ENCODE measurements around the gene CAPN3. TPM values are rescaled to one million over a fixed set of nuclear protein-coding genes. Genes with fewer than 3 reads are reported as not detected.

The CAPN3 gene
- total RNA-seq, 1 experiment from 2014 or later = not detected

DNA sequence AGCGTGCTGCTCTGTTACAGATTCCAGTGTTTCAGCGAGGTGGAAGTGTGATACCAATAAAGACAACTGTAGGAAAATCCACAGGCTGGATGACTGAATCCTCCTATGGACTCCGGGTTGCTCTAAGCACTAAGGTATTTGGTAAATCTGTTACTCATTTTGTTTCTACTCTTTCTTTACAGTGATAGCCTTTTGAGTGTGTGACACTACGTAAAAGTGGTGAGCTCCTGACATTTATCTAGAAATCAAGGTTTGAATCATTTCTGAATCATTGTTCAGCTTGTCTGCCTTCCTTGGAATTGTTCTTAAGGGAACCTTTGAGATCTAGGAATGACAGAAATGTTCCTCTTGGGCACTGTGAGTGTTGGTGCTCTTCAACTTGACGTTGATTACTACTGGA, 11.2 kb upstream of the CAPN3 start:
- no peak for DNase-seq
- H3K4me3 ChIP-seq = no peak overlapping the region
- no peaks in the 10 kb centered on the region for H3K27me3 ChIP-seq
- no peaks in the 10 kb centered on the region for H3K9me3 ChIP-seq
- H3K36me3 ChIP-seq = no peaks in the 10 kb centered on the region

DNA sequence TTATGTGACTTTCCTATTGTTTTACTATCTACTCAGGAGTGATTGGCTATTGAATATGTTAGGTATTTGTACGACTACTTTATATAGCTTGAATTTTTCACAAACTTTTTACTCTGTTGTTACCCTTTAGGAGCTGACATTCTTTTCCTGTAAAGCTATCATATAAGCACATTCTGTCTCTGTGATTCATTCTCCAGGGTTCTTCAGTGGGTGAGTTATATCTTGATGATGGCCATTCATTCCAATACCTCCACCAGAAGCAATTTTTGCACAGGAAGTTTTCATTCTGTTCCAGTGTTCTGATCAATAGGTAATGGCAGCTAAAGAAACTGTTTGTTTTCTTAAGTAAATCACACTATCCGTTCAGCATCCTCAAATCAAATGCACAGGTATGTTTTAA, 10.1 kb upstream of the CAPN3 start:
- Histone ChIP-seq H3K9me3 (no peaks in the 10 kb centered on the region), H3K36me3 (no peaks in the 10 kb centered on the region), H3K27me3 (no peaks in the 10 kb centered on the region), H3K4me3 (no peak overlapping the region)
- DNase-seq = no peak

DNA sequence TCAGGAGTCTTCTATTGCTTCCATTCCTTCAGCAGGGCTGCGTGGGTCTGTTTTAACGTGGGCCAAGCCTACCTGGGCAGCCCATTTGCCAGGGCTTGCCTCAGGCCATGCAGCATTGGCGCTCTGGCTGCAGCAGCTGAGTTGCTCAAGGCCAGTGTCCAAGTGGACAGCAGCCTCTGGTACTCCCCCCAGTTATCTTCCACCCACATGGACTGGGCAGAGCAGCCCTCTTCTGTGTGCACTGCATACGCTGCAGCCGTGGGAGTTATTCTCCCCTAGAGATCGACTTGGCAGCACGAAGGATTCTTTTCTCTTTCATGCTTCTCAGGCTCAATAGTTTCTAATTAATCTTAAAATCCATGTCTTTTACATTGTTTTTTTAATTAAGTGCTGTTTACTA, 6.9 kb upstream of the CAPN3 start:
- no peak for DNase-seq

DNA sequence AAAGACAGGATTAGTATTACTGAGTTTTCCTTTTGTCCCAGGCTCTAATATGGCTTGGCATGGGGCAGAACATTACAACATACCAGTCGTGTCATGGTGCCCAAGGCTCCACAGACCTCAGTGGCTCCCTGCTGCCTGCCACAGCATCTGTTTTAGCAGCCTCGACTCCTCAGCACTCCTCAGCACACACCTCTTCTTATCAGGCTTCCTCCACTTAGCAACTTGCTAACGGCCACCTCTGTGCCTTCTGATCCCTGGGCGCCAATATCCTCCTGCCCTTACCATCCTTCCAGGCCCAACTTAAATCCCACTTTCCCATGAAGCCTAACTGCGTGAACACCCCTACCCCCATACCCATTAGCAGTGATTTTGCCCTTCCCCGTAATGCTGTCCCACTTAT, 6.2 kb upstream of the CAPN3 start:
- Histone ChIP-seq H3K36me3 (no peaks in the 10 kb centered on the region), H3K27me3 (no peaks in the 10 kb centered on the region), H3K4me3 (no peak overlapping the region), H3K9me3 (no peaks in the 10 kb centered on the region)
- no peak for DNase-seq

More for the DNA sequence above, 6.9 kb upstream of the CAPN3 start:
- H3K4me3 ChIP-seq = no peak overlapping the region
- no peaks in the 10 kb centered on the region for H3K9me3 ChIP-seq
- no peaks in the 10 kb centered on the region for H3K36me3 ChIP-seq
- no peaks in the 10 kb centered on the region for H3K27me3 ChIP-seq

DNA sequence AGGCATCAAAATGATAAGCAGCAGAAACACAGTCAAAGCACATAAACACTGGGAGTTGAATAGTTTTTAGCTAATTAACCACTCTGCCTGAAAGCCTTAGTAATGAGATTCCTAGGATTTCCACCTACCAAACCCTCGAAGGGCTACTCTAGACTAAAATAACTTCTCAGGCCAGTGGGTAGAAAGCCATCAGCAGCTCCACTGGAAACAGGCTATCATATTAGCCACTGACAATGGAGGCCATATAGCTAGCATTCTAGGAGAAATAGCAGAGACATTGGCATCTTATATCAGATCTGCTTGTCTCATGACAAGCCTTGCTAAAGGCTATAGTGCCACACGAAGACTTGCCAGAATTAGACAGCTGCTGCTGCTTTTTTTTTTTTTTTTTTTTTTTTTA, 4.5 kb upstream of the CAPN3 start:
- Histone ChIP-seq H3K36me3 (no peaks in the 10 kb centered on the region), H3K27me3 (no peaks in the 10 kb centered on the region), H3K9me3 (no peaks in the 10 kb centered on the region), H3K4me3 (no peak overlapping the region)
- DNase-seq = no peak

DNA sequence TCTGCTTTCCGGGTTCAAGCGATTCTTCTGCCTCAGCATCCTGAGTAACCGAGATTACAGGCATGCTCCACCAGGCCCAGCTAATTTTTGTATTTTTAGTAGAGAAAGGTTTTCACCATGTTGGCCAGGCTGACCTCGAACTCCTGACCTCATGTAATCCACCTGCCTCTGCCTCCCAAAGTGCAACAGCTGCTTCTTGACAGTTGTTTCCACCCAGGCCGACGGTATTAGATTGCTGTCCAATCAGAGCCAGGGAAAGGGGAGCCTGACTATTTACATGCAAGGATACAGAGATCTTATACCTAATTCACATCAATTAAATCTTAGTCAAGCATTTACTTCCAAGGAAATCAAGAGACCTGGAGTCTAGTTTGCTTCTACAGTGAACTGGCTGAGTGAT, 4.0 kb upstream of the CAPN3 start:
- Histone ChIP-seq H3K27me3 (no peaks in the 10 kb centered on the region), H3K4me3 (no peak overlapping the region), H3K9me3 (no peaks in the 10 kb centered on the region), H3K36me3 (no peaks in the 10 kb centered on the region)
- DNase-seq = no peak

DNA sequence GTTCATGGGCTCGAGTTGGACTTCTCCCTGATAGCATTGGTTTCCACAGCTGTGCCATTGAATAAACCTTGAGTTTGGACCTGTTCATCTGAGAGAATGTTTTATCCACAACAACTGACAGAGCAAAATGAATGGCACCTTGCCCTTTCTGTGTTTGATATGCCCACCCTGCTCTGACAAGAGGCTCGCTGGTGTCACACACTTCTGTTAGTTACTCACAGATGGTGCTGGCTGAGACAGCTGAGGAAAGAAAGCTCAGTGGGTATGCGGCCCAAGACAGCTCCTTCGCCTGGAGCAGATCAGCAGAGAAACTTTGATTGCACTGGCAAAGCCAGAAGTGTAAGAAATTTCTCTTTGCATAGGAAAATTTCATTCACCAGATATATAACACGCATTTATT, 2.5 kb upstream of the CAPN3 start:
- no peak for DNase-seq
- H3K27me3 ChIP-seq = no peaks in the 10 kb centered on the region
- H3K4me3 ChIP-seq = no peak overlapping the region
- H3K9me3 ChIP-seq = no peaks in the 10 kb centered on the region
- H3K36me3 ChIP-seq = no peaks in the 10 kb centered on the region

DNA sequence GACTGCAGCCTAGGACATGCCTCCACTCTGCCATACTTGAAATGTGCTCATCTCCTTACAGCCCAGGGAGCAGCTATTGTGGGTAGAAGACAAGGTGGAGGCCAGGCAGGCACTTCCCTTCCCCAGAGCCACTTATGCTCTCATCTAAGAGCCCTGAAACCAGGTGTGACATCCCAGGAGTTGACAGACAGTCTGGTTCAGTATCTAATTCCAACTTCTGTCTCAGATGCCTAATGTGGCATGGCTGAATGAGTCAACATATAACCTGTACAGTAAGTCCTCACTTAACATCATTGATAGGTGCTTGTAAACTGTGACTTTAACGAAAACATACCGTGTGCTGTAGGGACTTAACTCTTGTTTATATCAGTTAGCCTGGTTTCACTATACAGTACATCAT, 1.2 kb upstream of the CAPN3 start:
- no peaks in the 10 kb centered on the region for H3K36me3 ChIP-seq
- DNase-seq = no peak
- H3K9me3 ChIP-seq = no peaks in the 10 kb centered on the region
- no peaks in the 10 kb centered on the region for H3K27me3 ChIP-seq
- no peak overlapping the region for H3K4me3 ChIP-seq

DNA sequence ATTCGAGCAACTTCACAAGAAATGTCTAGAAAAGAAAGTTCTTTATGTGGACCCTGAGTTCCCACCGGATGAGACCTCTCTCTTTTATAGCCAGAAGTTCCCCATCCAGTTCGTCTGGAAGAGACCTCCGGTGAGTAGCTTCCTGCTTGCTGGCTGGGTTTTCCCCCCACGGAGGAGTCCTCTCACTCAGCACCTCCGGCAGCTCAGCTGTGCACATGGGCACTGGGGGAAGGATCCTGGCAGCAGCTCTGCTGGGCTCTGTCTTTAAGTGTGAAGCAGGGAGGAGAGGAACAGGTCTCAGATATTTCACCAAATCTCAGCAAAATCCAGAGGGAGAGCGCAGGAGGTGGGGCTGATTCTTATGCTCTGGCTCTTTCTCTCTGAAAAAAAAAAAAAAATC, 684 bp downstream of the CAPN3 start:
- no peak for DNase-seq
- Histone ChIP-seq H3K36me3 (no peaks in the 10 kb centered on the region), H3K4me3 (no peak overlapping the region), H3K27me3 (no peaks in the 10 kb centered on the region), H3K9me3 (no peaks in the 10 kb centered on the region)

DNA sequence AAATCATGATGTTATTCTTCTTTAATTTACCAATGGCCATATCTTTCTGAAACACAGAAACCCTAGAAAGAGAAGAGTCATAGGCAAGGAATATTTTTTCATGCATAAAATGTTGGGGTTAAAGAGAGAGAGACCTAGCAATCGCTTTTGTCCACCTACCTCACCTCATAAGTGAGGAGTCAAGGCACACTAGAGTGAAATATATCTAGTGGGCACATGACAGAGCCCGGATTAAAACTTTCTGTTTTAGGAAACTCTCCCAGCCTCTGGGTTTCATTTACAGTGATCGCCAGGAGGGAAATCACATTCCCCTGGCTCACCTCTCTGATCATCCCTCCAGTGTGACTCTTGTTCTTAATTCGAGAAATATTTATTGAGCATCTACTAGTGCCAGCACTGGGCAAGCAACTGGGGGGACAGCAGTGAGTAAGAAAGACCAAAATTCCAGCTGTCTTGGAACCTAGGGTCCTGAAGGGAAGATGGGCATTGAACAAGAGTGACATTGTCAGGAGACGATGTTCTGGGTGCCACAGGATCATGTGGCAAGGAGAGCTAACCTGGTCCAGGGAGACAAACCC, 1.3 kb downstream of the CAPN3 start:
- no peaks in the 10 kb centered on the region for H3K27me3 ChIP-seq
- DNase-seq = no peak
- no peaks in the 10 kb centered on the region for H3K36me3 ChIP-seq
- no peak overlapping the region for H3K4me3 ChIP-seq
- no peaks in the 10 kb centered on the region for H3K9me3 ChIP-seq

DNA sequence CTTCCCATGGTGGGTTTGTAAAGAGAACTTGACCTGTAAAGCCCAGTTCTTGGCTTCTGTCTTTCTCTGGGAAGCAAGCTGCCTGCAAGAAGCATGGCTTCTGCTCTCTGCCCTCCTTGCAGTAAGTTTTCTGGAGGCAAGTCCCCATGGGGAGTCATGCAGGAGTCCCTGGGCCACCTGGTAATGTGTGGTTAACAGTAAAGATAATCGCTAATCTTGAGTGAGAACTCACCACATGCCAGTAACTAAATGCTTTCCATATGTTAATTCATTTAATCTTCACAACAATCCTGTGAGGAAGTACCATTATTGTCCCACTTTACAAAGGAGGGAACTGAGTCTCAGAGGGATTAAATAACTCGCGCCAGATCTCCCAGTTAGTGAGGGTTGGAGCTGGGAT, 4.2 kb downstream of the CAPN3 start:
- Histone ChIP-seq H3K4me3 (no peak overlapping the region), H3K27me3 (no peaks in the 10 kb centered on the region), H3K9me3 (no peaks in the 10 kb centered on the region), H3K36me3 (no peaks in the 10 kb centered on the region)
- DNase-seq = no peak

DNA sequence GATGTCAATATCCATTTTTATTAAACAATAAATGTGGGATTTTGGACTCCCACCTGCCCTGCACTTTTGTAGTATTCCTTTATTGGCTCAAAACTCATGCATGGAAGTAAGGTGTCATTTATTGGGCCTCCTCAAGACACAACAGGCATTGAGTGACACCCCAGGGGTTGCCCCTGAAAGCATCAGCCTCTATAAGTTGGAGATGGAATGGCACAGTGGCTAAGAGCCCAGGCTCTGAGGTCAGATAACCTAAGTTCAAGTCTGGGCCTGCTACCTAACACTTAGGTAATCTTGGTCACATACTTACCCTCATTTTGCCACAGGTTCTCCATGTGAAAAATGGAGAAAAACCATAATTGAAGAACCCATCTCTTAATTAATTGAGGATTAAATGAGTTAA, 4.6 kb downstream of the CAPN3 start:
- H3K9me3 ChIP-seq = no peaks in the 10 kb centered on the region
- H3K27me3 ChIP-seq = no peaks in the 10 kb centered on the region
- H3K36me3 ChIP-seq = no peaks in the 10 kb centered on the region
- no peak for DNase-seq
- H3K4me3 ChIP-seq = no peak overlapping the region

DNA sequence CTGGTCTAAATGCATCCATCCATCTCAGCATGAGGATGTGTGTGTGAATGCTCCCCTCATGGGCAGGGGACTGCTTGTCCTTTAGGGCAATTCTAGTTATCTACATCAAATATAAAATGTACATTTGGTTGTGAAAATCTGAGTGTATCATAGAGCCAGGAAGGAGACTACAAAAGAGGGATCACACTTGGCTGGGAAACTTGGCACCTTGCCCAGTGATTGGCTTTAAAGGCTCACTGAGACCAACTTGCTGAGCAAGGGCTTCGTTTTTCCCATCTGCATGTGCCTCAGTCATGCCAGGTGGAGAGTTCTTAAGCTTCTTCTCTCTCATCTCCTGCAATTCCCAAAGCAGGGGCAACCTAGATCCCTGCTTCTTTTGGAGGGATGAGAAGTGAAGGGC, 5.2 kb downstream of the CAPN3 start:
- Histone ChIP-seq H3K4me3 (no peak overlapping the region), H3K27me3 (no peaks in the 10 kb centered on the region), H3K9me3 (no peaks in the 10 kb centered on the region), H3K36me3 (no peaks in the 10 kb centered on the region)
- no peak for DNase-seq

DNA sequence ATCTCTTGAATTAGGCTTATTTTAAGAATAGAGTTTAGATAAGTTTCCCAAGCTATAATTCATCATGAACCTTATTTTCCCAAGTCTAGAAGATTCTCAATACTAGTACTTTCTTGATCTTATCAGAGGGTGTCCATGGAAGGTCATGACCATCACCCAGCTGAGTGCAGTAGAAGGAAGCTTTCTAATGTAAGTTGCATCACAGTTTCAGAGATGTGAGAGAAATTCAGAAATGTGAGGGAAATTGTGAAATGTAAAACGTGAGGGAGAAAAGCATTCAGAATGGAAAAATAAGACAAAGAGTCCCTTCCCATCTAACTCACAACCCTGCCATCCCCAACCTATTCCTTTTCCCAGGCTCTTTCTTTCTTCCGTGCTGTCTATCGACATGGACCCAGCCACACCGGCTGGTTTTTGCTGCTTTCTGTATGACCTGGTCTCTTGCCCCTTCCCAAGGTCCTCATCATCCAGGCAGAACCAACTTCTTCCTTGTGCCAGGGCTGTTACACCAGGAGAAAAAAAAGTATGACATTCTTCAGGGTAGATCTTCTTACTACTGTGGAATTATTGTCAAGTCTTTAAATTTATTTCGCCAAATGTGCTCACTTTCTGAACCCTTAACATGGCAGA, 6.7 kb downstream of the CAPN3 start:
- Histone ChIP-seq H3K36me3 (no peaks in the 10 kb centered on the region), H3K9me3 (no peaks in the 10 kb centered on the region), H3K4me3 (no peak overlapping the region), H3K27me3 (no peaks in the 10 kb centered on the region)
- DNase-seq = no peak

DNA sequence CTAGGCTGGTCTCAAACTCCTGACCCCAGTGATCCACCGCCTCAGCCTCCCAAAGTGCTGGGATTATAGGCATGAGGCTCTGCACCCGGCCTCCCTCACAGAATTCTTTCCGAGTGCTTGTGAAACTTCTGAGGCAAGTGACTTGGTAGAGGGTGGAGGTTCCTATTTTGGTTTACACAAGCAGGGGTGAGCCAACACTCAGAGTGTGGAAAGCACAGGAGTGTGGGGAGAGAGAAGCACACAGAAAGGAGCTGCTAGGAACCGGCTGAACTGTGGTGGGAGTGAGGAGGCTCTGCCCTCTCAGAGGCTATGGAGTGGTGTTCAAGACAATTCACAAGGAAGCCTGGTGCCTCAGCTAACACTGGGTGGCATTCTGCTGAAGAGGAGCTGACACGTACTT, 7.7 kb downstream of the CAPN3 start:
- Histone ChIP-seq H3K36me3 (no peaks in the 10 kb centered on the region), H3K27me3 (no peaks in the 10 kb centered on the region), H3K9me3 (no peaks in the 10 kb centered on the region), H3K4me3 (no peak overlapping the region)
- no peak for DNase-seq

DNA sequence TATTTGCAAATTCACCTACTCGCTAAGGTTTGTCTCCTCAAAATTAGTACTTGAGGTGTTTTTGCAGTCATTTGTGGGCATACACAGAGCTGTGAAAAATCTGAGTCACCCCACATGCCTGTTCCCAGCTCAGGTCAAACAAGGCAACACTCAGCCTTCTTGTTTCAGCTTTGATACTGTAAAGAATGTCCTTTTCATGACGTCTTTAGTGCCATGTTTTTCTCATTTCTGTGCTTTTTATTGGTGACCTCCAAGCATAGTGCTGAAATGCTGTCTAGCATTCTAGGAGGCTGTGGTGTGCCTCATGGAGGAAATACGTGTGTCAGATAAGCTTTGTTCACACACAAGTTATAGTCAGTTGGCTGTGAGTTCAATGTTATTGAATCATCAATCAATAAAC, 8.8 kb downstream of the CAPN3 start:
- no peaks in the 10 kb centered on the region for H3K36me3 ChIP-seq
- no peaks in the 10 kb centered on the region for H3K27me3 ChIP-seq
- no peak overlapping the region for H3K4me3 ChIP-seq
- no peak for DNase-seq
- no peaks in the 10 kb centered on the region for H3K9me3 ChIP-seq

DNA sequence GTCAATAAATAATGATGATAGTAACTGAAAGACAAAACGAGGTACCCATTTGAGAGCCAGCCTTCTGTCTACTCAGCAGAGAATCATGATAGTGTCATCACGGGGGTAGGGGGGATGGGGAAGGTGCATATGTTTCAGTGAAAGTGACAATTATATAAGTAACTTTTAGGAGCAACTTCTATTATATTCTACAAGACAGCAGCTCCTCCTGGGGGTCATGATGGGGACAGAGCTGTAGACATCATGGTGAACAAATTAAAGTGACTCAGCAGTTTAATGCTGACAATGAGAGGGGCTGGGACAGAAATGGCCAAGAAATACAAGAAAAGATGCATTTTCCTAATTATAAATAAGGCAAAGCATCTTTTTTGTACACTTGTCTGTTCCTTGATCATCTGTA, 11.8 kb downstream of the CAPN3 start:
- DNase-seq = no peak
- H3K36me3 ChIP-seq = no peaks in the 10 kb centered on the region

DNA sequence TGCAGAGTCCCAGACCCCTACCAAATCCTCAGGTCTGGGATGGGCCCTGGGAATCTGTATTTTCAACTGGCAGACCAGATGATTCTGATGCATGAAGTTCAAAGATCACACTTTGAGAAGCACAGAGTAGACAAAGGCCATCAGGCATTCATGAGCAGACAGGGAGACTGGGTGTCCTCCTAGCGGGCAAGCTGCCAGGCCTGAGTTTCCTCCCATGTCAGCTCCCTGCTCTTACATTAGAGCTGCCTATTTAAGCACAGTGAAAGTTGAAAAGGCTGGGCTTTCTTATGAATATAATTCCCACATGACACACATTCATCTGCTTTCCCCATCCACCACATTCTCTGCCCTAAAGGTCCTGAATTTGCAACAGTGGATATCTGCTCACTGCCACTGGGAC, 14.0 kb downstream of the CAPN3 start:
- no peaks in the 10 kb centered on the region for H3K27me3 ChIP-seq
- H3K36me3 ChIP-seq = no peaks in the 10 kb centered on the region
- H3K4me3 ChIP-seq = no peak overlapping the region
- DNase-seq = no peak
- peaks cover 2% of the 10 kb centered on the region; the same call in 1 of the 2 replicates for H3K9me3 ChIP-seq

More for the DNA sequence above, 11.8 kb downstream of the CAPN3 start:
- no peaks in the 10 kb centered on the region for H3K9me3 ChIP-seq
- H3K27me3 ChIP-seq = no peaks in the 10 kb centered on the region
- H3K4me3 ChIP-seq = no peak overlapping the region

DNA sequence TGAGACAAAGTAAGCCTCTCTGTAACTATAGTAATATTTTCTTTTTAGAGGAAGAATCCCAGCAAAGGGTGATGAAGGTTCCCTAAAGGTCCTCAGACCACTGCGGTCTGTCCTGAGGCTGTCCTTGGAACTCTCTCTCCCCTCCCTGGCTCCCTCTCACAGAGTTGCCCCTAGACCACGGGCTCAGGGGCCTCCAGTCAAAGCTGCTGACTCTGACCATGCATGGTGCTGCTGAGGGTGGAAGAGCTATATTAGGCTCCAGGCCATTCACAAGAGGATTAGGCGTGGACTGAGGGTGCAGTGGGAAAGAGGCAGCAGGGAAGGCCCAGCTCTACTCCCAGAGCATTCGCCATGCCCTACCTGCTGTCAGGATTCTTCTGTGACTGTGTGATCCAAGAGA, 14.6 kb downstream of the CAPN3 start:
- Histone ChIP-seq H3K4me3 (no peak overlapping the region), H3K36me3 (no peaks in the 10 kb centered on the region), H3K9me3 (peaks cover 2% of the 10 kb centered on the region; the same call in 1 of the 2 replicates), H3K27me3 (no peaks in the 10 kb centered on the region)
- DNase-seq = no peak
